Measurements from ENCODE around the gene EIF4G3. TPM values are rescaled to one million over a fixed set of nuclear protein-coding genes. Genes with fewer than 3 reads are reported as not detected.

Gene EIF4G3
- total and polyA plus RNA-seq, 9 of the 15 experiments (the other 6 are each of a cell fraction or from before 2014, with no cell fraction given): 6.7 to 40.5 (median 32.1) TPM

DNA sequence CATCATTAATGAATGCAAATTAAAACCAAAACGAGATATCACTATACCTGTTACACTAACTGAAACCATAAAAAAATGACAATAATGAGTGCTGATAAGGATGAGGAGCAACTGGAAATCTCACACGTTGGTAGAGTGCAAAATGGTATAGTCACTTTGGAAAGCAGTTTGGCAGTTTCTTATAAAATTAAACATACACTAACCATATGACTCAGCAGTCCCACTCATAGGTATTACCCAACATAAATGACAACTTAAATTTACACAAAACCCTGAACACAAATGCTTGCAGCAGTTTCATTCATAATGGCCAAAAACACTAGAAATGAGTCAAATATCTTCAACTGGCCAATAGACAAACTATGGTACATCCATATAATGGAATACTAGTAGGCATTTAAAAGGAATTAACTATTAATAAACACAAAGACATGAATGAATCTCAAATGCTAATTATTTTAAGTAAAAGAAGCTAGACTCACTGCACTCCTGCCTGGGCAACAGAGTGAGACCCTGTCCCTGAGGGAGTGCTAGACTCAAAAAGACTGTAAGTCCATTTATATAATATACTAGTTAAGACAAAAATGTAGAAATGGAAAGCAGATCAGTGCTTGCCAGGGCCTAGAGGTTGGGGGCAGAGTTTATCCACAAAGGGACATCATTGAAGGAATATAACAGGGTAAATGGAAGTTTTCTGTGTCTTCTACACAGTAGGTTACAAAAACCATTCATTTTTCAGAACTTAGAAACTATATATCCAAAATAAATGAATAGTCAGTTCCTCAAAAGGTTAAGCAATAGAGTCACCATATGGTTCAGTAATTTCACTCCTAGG, 77.4 kb downstream of the EIF4G3 start (continued):
- TF ChIP-seq, protein P1, sequence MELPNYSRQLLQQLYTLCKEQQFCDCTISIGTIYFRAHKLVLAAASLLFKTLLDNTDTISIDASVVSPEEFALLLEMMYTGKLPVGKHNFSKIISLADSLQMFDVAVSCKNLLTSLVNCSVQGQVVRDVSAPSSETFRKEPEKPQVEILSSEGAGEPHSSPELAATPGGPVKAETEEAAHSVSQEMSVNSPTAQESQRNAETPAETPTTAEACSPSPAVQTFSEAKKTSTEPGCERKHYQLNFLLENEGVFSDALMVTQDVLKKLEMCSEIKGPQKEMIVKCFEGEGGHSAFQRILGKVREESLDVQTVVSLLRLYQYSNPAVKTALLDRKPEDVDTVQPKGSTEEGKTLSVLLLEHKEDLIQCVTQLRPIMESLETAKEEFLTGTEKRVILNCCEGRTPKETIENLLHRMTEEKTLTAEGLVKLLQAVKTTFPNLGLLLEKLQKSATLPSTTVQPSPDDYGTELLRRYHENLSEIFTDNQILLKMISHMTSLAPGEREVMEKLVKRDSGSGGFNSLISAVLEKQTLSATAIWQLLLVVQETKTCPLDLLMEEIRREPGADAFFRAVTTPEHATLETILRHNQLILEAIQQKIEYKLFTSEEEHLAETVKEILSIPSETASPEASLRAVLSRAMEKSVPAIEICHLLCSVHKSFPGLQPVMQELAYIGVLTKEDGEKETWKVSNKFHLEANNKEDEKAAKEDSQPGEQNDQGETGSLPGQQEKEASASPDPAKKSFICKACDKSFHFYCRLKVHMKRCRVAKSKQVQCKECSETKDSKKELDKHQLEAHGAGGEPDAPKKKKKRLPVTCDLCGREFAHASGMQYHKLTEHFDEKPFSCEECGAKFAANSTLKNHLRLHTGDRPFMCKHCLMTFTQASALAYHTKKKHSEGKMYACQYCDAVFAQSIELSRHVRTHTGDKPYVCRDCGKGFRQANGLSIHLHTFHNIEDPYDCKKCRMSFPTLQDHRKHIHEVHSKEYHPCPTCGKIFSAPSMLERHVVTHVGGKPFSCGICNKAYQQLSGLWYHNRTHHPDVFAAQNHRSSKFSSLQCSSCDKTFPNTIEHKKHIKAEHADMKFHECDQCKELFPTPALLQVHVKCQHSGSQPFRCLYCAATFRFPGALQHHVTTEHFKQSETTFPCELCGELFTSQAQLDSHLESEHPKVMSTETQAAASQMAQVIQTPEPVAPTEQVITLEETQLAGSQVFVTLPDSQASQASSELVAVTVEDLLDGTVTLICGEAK (IDR thresholded peaks at IDR 0.05): no peak
- TF ChIP-seq, protein P1 (CRISPR knock-in tag; IDR thresholded peaks at IDR 0.05): no peak
- TF ChIP-seq SAFB (IDR thresholded peaks at IDR 0.05; ENCODE audit: borderline replicate concordance, low read depth, low read length) (no peak), ETV5 (CRISPR knock-in tag; IDR thresholded peaks at IDR 0.05; ENCODE audit: low read depth) (no peak), KAT2B (IDR thresholded peaks at IDR 0.05; ENCODE audit: low read depth, low read length) (no peak), MCM7 (IDR thresholded peaks at IDR 0.05) (no peak), BACH1 (tag; IDR thresholded peaks at IDR 0.05) (peak; percentile 56; the same call in 1 of the 2 replicates), HSF4 (CRISPR knock-in tag; IDR thresholded peaks at IDR 0.05; ENCODE audit: borderline replicate concordance) (no peak), HEY1 (CRISPR knock-in tag; IDR thresholded peaks at IDR 0.05; ENCODE audit: borderline replicate concordance) (no peak), GATA2 (CRISPR knock-in tag; IDR thresholded peaks at IDR 0.05) (no peak), ILK (tag; IDR thresholded peaks at IDR 0.05; ENCODE audit: borderline replicate concordance, low read depth) (no peak)
- TF ChIP-seq, protein P2, sequence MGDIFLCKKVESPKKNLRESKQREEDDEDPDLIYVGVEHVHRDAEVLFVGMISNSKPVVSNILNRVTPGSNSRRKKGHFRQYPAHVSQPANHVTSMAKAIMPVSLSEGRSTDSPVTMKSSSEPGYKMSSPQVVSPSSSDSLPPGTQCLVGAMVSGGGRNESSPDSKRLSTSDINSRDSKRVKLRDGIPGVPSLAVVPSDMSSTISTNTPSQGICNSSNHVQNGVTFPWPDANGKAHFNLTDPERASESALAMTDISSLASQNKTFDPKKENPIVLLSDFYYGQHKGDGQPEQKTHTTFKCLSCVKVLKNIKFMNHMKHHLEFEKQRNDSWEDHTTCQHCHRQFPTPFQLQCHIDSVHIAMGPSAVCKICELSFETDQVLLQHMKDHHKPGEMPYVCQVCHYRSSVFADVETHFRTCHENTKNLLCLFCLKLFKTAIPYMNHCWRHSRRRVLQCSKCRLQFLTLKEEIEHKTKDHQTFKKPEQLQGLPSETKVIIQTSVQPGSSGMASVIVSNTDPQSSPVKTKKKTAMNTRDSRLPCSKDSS (IDR thresholded peaks at IDR 0.05; ENCODE audit: low read depth, partially characterized antibody): no peak
- TF ChIP-seq, protein P3, sequence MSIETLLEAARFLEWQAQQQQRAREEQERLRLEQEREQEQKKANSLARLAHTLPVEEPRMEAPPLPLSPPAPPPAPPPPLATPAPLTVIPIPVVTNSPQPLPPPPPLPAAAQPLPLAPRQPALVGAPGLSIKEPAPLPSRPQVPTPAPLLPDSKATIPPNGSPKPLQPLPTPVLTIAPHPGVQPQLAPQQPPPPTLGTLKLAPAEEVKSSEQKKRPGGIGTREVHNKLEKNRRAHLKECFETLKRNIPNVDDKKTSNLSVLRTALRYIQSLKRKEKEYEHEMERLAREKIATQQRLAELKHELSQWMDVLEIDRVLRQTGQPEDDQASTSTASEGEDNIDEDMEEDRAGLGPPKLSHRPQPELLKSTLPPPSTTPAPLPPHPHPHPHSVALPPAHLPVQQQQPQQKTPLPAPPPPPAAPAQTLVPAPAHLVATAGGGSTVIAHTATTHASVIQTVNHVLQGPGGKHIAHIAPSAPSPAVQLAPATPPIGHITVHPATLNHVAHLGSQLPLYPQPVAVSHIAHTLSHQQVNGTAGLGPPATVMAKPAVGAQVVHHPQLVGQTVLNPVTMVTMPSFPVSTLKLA (conservative IDR thresholded peaks at IDR 0.05): no peak

Measured in K562 (cell line).